NCI-H82 (cell line): ENCODE results near the gene CIDEA.
"Not testable (repeated sequence)": the region's sequence is repeated elsewhere in the genome, so short reads cannot be mapped to it uniquely, and the experiment has no call there.

ENCODE experiments used
- DNase-seq: peaks from one replicate; lab custom pipeline; 2025; lab: John Stamatoyannopoulos, UW

The CIDEA gene

DNA sequence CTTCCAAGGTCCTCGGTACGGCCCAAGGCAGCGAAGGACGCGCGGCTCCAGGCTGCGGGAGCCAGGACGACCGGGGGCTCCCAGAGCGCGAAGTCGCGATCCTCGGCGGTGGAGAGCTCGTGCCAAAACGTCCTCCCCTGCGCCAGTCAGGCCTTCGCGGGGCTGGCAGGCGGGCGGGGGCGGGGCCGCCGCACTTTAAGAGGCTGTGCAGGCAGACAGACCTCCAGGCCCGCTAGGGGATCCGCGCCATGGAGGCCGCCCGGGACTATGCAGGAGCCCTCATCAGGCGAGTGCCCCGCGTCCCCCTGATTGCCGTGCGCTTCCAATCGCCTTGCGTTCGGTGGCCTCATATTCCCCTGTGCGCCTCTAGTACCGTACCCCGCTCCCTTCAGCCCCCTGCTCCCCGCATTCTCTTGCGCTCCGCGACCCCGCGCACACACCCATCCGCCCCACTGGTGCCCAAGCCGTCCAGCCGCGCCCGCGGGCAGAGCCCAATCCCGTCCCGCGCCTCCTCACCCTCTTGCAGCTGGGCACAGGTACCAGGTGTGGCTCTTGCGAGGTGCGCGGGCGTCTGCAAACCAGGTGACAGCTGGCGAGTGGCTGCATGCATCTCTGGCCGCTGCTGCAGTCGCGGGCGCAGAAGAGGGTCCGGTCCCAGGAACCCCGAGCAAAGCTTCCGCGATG is at the start of gene CIDEA:
Gene CIDEA, plus strand, starts transcription at position 226 of the 684 bp plus-strand sequence. Its CDS starts 23 bp downstream, at position 249.
- peak; percentile 21 for DNase-seq

- not testable (repeated sequence) for DNase-seq
These were observed 45.6 kb upstream of the CIDEA start for GRCh38 chr18:12208296-12209153.

GRCh38 chr18:12212308-12212707 is 41.9 kb upstream of the CIDEA start:
- DNase-seq: not testable (repeated sequence)

DNA sequence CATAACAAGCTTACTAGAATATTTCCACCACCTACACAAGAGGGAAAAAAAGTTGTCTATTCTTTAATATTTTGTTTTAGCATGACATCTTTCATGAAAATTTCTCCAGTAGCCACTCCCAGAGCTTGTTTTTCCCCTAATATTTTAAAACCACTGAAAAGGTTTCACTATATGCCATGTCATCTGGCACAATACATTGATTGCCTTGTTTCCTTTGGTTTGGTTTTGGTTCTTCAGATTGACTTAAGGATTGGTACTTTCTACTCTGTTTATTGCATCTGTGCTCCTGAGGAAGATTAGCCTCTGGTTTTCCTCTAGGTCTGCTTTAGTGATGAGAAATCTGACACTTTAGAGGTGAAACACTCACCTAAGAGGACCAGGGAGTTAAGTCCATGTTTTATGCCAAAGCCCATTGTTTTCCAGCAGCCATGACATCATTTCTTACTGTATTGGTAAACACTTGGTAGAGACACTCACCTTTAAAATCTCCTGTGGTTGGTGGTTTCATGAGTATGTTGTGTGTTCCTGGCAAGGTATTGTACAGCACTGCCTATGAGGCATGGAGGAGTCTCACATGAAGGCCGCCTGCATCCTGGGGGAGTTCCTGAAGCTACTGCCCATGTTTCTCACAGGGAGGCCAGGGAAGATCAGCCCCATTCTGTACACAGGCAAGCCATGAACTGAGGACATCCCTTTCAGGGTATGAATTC is 39.7 kb upstream of the CIDEA start:
- not testable (repeated sequence) for DNase-seq

GRCh38 chr18:12216471-12216870 is 37.7 kb upstream of the CIDEA start:
- not testable (repeated sequence) for DNase-seq

- DNase-seq: not testable (repeated sequence)
These were observed 35.6 kb upstream of the CIDEA start for GRCh38 chr18:12218603-12219002.

DNA sequence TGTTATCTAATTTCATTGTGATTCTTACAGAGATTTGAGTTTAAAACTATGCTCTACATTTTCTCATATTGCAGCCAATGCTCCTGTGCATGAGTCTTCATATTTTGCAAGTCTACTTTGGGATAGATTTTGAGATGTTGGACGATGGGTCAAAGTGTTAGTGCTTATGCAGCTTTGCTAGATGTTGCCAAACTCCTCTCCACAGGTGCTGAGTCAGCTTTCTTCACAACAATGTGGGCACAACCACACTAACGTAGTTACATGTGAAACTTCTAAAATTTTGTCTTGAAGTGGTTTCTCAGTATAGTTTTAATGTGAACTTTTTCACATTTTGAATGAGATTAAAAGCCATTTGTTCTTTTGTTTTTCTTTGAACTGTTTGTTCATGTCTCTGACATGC is 32.1 kb upstream of the CIDEA start:
- DNase-seq: not testable (repeated sequence)

DNA sequence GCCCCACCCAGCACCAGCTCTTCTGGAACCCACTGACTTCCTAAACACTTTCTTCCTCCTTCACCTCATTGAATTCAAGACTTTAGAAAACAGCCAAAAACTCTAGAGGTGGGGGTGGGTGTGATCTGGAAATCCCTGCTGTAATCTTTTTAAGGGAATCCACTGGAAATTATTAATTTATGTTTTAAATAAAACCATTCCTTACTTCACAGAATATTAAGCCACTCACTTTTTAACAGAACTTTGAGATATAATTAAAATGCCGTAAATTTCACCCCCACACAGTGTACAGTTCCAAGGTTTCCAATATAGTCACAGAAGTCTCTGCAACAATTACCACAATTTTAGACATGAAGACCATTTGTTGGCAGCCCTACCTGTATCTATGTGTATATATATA is 30.8 kb upstream of the CIDEA start:
- not testable (repeated sequence) for DNase-seq

- DNase-seq: not testable (repeated sequence)
These were observed 27.4 kb upstream of the CIDEA start for GRCh38 chr18:12226807-12227206.

DNA sequence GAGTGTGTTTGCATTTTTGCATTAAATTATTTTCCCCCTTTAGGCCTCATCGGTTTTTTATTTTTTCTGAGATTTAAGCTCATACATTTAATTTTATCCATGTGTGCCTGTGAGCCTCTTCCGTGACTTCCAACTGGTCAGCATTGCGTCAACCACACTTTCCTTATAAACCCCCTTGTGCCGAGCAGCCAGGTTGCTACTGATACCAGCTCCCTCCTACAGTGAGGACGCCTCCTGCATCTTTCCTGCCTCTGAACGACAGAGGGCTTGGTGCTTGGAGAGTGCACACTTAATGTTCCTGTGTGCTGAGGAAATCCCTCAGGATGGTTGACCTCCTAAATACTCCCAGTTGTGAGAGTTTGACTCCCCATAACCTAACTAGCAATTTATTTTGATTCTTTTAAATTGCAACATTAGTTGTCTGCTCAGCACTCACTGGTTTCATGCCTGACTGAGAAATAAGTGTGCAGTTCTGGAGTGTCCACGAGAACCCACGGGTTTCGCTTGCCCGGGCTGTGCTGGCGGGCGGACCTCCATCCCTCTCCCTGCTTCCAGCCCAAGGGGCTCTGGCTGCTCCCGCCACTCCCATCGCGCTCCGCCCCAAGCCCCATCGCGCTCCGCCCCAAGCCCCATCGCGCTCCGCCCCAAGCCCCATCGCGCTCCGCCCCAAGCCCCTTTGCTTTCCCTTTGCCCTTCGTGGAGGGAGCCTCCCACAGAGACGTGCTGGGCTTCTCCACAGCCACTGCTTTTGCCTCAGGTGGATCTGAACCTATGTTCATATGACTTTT is 26.6 kb upstream of the CIDEA start:
- DNase-seq: not testable (repeated sequence)

DNA sequence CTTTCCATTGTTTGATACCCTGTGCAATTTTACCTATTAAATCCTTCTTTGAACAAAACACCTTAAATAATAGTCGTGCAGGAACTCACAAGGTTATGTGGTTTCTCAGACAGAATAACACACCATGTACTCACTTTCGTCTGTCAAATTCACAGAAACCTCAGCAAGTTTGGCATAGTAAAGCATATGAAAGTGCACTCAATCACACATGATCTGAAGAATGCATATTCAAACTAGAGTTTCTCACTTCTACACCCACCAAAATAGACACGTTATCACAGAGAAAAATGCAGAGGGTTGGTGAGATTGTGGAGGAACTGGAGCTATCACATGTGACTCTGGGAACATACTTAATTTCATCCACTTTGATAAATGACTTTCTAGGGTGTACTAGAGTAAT is 25.9 kb upstream of the CIDEA start:
- DNase-seq: not testable (repeated sequence)

DNA sequence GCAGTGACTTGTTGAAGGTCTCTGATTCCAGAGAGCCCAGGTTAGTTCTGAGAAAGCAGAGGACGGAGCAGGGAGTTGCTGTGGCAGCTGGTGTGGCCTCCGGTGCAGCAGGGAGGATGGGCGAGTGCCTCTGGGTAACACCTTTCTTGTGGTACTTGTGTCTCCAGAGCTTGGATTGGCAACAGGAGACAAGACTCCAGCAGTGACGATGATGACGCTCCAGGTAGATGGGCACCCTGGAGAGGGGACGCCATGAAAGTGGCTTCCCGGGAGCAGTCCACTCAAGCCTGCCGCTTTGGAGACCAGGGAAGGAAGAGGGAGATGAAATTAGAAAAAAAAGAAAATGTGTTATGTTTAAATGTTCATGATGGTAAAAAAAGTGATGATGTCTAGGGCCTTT is 23.6 kb upstream of the CIDEA start:
- not testable (repeated sequence) for DNase-seq

- no peak for DNase-seq
These were observed 22.9 kb upstream of the CIDEA start for GRCh38 chr18:12231040-12231882.

DNA sequence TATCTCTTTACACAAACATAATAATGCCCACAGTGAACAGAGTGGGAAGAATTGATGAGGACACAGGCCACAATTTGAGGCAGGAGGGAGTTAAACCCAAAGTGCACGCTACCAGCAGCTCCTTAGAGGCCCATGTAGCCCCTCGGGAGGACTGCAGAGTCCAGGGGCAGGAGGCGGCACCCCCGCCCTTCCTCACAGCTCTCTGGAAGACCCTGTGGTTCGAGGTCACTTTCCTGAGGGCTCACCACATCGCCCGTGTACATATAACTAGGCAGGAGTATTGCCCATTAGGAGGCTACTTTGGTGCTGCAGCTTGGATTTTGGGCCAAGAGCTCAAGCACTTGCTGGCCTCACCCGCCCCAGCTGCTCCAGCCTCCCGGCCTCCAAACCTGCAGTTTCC is 22.2 kb upstream of the CIDEA start:
- no peak for DNase-seq

DNA sequence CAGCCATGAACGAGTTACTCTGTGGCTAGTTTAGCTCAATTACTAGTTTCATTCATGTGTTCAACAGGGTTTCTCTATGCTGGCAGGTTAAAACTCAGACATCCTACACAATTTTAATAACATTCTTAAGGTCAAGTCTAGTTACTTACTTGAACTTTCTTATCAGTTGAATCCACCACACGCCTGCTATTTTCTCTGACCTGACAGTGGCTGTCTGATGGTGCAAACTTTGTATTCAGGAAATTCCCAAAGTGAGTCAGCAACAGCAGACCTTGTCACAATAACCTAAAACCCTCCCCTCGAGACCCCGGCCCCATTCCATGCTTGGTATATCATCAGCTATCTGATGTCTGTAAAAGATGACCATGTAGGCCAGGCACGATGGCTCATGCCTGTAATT is 20.8 kb upstream of the CIDEA start:
- no peak for DNase-seq

- DNase-seq: no peak
These were observed 19.5 kb upstream of the CIDEA start for GRCh38 chr18:12234451-12235190.

DNA sequence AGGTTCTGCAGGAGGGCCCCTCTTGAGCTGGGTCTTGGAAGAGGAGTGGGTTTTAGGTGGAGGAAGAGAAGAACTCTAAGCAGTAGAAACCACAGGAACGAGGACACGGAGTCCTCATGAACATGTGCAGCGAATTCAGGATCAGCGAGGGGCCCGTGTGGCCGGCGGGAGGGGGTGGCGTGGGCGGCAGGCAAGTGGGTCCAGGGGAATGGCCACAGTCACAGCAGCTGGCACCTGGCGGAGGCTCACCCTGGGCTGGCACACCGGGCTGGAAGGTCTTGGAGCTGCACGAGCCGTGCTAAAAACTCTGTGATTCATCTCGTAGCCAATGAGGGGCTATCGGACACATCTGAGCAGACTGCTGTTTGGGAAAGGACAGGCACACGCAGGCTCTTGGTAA is 18.0 kb upstream of the CIDEA start:
- DNase-seq: no peak

DNA sequence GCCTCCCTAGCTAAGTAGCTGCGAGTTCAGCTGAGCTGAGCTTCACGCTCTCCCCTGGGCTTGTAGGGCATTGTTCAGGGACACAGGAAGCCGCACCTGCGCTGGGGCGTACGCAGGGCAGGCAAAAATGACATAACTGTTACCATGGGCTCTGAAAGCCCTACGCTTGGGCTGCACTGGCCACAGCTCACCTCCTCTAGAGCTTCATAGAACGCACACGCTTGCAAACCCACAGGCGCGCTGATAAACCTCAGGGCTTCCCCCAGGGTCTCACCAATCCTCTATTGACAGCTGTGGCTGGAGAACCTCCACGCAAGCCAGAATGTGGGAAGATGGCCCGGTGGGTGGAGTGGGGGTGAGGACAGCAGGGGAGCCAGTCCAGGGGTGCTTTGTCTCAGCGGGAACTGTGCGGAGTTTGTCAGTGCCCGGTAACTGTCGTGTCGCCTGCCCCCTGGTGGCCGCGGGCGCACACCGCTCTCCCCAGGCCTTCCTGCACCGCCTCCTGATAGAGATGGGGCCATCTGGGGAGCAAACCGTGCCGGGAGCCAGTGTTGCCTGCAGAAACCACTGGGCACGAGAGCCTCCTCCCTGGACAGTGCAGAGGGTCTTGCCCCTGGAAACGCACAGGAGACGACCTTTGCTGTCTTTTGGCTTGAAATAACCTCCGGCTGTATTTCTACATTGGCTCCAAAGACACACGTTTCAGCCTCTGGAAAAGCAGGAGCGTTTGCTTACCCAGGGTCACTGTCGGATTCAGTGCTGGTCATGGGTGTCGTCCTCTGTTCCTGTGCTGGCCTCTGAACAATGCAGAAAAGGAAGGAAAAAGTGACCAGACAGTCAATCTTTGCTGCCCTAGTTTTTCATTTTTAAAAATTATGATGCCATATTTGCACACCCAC is 17.0 kb upstream of the CIDEA start:
- DNase-seq: peak; percentile 80

DNA sequence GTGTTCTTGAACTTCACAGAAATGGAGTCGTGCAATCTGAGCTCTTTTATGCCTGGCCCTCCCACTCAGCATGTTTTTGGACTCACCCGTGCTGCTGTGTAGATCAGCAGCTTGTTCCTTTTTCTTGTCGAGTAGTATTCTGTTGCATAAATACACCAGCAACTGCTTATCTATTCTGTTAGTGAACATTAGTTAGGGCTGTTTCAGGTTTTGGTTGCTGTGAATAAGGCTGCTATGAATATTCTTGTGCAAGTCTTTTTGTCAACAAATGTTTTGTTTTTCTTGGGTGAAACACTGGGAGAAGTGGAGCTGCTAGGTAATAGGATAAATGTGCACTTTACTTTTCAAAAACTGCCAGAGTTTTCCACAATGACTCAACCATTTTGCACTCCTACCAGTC is 15.3 kb upstream of the CIDEA start:
- no peak for DNase-seq
